Measurements from ENCODE around the gene EMP1. TPM values are rescaled to one million over a fixed set of nuclear protein-coding genes. Genes with fewer than 3 reads are reported as not detected.

EMP1 gene
- total and polyA plus RNA-seq, 9 donors: 21.3 to 116 (median 64.1) TPM

- Histone ChIP-seq H3K4me1 (ENCODE audit: insufficient read depth) (no peaks in the 10 kb centered on the region), H3K9me3 (no peaks in the 10 kb centered on the region), H3K36me3 (no peaks in the 10 kb centered on the region), H3K4me3 (no peak overlapping the region), H3K27me3 (no peaks in the 10 kb centered on the region), H3K27ac (no peak overlapping the region)
- intact Hi-C loops (cut with DNase I): no loop called here
- TF ChIP-seq POLR2A (IDR thresholded peaks at IDR 0.05): no peak
- TF ChIP-seq EP300 (IDR thresholded peaks at IDR 0.05): no peak
- TF ChIP-seq CTCF (IDR thresholded peaks at IDR 0.05): no peak
- DNase-seq: no peak
- WGBS, 3 donors: 5 to 14% (median 11%) methylated on average over 1 of the region's 1 CpG
These were observed 47.1 kb downstream of the EMP1 start for GRCh38 chr12:13243516-13244070.

GRCh38 chr12:13247596-13247995 lies 51.1 kb downstream of the EMP1 start:
- Histone ChIP-seq H3K4me3 (no peak overlapping the region), H3K27me3 (no peaks in the 10 kb centered on the region), H3K27ac (no peak overlapping the region), H3K9me3 (no peaks in the 10 kb centered on the region), H3K4me1 (ENCODE audit: insufficient read depth) (no peaks in the 10 kb centered on the region), H3K36me3 (no peaks in the 10 kb centered on the region)
- intact Hi-C loops (cut with DNase I): no loop called here
- TF ChIP-seq CTCF (IDR thresholded peaks at IDR 0.05): no peak
- TF ChIP-seq POLR2A (IDR thresholded peaks at IDR 0.05): no peak
- TF ChIP-seq EP300 (IDR thresholded peaks at IDR 0.05): no peak
- WGBS, 3 donors: 81 to 89% (median 86%) methylated on average over 3 of the region's 3 CpGs
- no peak for DNase-seq

DNA sequence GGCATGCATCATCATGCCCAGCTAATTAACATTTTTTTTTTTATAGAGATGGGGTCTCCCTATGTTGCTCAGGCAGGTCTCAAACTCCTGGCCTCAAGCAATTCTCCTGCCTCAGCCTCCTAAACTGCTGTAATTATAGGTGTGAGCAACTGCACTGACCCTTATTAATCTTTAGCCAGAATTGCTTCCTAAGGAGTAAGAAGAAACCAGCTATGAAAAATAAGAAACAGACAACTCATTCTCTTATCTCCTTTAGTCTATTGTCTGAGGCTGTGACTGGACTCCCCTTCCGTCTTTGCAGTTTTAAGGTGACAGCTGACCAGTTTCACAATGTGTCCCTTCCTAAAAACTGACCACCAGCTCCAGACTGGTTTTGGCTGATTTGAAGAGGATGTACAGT lies 52.4 kb downstream of the EMP1 start:
- H3K36me3 ChIP-seq: no peaks in the 10 kb centered on the region
- WGBS, 3 donors: 75 to 87% (median 80%) methylated on average over 1 of the region's 1 CpG
- no peaks in the 10 kb centered on the region for H3K4me1 ChIP-seq (ENCODE audit: insufficient read depth)
- TF ChIP-seq POLR2A (IDR thresholded peaks at IDR 0.05): no peak
- TF ChIP-seq CTCF (IDR thresholded peaks at IDR 0.05): no peak
- TF ChIP-seq EP300 (IDR thresholded peaks at IDR 0.05): no peak
- intact Hi-C loops (cut with DNase I): no loop called here
- no peaks in the 10 kb centered on the region for H3K27me3 ChIP-seq
- DNase-seq: no peak
- H3K4me3 ChIP-seq: no peak overlapping the region
- H3K27ac ChIP-seq: no peak overlapping the region
- no peaks in the 10 kb centered on the region for H3K9me3 ChIP-seq

DNA sequence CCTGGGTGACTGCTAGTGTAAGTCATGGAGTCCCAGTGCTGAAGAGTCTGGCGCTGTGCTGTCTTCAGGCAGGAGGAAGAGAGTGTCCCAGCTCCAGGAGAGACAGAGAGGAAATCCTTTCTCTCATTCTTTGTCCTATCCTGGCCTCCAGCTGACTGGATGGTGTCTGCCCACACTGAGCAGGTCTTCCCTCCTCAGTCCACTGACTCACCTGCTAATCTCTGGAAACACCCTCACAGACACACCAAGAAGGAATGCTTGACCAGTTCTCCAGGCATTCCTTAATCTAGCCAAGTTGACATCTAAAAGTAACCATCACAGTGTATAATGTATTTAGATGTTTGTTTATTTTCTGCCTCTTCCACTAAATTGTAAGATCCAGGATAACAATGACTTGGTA lies 53.9 kb downstream of the EMP1 start:
- WGBS, 3 donors: 92 to 100% (median 96%) methylated on average over 1 of the region's 1 CpG

More for the DNA sequence above, 53.9 kb downstream of the EMP1 start:
- Histone ChIP-seq H3K4me1 (ENCODE audit: insufficient read depth) (no peaks in the 10 kb centered on the region), H3K9me3 (no peaks in the 10 kb centered on the region), H3K27me3 (no peaks in the 10 kb centered on the region), H3K4me3 (no peak overlapping the region), H3K27ac (no peak overlapping the region), H3K36me3 (no peaks in the 10 kb centered on the region)
- no peak for DNase-seq
- intact Hi-C loops (cut with DNase I): no loop called here
- no peak for TF ChIP-seq POLR2A (IDR thresholded peaks at IDR 0.05)
- no peak for TF ChIP-seq EP300 (IDR thresholded peaks at IDR 0.05)
- TF ChIP-seq CTCF (IDR thresholded peaks at IDR 0.05): no peak

Measured in ovary (tissue), 9 donors.